KBM-7 (cell line): ENCODE results near the gene ABR.

Source experiments
- DNase-seq: peaks from one replicate; pipeline ENCODE4 v3.0.0-alpha.2; 2015
- in situ Hi-C: fragments of 300-500 bp; cut with MboI; formaldehyde crosslinking; loops from 2 replicates; pipeline ENCODE4 v1.14.3; 2020; ENCODE audit warnings: low sequenced_read_pairs, low pct_unique_long_range_greater_than_20kb, mixed read lengths

ABR gene

DNA sequence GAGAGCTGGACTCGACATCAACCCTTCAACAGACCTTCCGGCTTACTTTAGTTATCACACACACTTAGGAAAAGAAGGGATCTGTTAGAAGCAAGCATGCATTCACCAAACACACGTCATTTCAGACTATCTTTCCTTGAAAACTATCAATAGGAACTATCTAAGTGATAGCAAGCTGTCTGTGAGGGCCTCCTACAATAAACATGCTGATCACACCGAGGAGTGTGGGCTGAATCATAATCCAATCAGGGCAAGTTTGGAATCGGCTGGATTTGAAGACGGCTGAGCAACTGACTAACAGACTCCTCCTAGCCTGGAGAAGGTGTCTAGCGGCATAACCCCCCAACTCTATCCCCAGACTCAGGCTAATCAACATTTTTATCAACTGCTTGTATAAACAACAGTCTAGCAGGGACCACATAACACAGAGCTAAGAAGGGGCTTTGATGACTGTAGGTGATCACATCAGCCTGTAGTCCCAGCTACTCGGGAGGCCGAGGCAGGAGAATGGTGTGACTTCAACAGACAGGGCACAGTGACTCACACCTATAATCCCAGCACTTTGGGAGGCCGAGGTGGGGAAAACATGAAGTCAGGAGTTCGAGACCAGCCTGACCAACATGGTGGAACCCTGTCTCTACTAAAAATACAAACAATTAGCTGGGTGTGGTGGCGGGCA lies 214.3 kb downstream of the ABR start:
- in situ Hi-C loops, result no loop called here
- DNase-seq, result no peak

DNA sequence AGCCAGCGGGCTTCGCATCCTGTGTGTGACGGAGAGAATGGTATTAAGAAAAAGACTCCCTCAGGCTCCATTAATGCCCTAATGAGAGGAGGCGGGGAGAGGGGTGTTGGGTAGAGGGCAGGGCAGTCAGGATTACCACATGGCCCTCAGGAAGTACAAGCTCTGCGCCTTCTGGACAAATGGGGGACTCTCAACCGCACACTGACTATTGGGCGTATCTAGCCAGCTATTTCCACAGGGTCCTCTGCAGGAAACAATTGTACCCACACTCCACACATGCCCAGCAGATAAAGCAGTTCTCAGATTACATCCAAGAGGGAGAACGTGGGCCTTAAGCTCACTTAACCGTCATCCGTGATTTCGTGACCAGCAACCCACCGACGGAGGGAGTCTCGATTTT lies 214.9 kb downstream of the ABR start:
- in situ Hi-C loops, result no loop called here
- DNase-seq, result no peak

DNA sequence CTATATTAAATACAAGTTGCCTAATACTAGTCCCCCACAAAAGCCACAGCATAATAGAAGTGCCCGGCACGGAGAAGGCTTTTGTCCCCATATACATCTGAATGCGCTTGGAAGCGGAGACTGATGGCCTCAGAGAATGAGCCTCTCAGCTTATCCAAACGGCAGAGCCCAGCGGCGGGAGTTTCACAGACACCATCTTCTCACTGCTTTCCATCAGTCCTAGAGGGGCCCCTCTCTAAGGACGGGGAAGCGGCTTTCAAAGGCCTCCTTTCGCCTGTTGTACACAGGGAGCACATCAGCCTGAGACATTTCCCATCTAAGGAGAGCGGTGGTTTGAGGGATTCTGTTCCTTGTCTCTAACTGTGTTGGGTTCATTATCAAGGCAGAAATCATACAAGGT lies 217.1 kb downstream of the ABR start:
- in situ Hi-C loops, result no loop called here
- DNase-seq, result no peak

DNA sequence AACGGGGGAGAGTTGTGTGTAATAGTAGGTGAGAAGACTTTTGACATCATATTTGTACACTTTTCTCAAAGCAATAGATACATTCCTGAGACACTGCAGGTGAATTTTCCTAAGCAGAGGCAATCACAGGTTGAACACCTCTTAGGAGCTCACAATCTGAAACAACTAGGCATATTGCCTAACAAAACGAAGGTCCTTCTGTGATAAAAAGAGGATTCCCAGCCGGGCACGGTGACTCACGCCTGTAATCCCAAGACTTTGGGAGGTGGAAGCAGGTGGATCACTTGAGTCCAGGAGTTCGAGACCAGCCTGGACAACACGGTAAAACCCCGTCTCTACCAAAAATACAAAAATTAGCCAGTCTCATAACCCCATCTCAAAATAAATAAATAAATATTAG lies 217.6 kb downstream of the ABR start:
- in situ Hi-C loops, result no loop called here
- no peak for DNase-seq

DNA sequence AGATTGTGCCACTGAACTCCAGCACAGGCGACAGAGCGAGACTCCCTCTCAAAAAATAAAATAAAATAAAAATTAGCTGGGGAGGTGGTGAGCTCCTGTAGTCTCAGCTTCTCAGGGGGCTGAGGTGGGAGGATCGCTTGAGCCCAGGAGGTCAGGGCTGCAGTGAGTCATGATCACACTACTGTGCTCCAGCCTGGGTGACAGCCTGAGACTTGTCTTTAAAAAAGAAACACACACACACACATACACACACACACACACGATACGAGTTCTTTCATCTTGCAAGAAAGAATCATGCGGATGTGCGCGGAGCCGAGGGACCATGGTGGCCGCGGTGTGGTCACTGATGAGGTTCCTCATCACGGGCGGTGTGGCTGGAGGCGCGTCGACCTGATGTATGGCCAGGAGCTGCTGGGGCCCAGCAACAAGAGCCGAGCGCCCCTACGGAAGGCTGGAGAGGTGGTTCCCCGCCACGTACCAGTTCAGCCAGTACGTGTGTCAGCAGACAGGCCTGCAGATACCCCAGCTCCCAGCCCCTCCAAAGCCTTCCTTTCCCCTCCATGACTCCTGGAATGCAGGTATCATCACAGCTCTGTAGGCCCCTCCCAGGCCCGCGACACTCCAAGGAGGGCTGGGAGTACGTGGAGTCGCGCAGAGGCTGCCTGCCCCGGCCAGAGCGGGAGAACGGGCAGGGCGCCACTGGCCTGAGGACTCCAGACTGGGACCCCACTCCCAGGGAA lies 220.9 kb downstream of the ABR start:
- no peak for DNase-seq
- in situ Hi-C loops, result no loop called here

DNA sequence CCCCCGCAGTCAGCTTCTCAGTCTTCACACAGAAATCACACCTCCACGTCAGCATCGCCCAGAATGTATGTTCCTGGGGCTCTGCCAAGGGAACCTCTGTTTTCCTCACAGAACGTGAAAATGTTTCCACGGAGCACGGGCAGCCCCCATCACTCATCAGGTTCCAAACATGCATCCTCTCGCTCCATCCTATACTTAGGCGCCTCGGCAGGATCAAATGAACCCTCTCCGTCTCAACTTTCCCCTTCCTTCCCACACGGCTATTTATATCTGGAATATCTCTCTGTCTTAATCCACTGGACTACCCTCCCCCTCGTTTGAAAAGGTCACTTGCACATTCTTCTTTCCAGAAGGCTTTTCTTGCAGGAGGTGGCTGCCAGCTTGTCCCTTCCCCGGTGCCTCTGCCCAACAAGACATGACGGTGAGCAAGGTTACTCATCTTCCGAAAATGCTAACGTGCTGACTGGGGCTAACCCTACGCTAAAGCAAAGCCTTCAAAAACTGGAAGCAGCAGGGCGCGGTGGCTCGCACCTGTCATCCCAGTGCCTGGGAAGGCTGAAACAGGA lies 221.8 kb downstream of the ABR start:
- DNase-seq, result no peak
- in situ Hi-C loops, result no loop called here

DNA sequence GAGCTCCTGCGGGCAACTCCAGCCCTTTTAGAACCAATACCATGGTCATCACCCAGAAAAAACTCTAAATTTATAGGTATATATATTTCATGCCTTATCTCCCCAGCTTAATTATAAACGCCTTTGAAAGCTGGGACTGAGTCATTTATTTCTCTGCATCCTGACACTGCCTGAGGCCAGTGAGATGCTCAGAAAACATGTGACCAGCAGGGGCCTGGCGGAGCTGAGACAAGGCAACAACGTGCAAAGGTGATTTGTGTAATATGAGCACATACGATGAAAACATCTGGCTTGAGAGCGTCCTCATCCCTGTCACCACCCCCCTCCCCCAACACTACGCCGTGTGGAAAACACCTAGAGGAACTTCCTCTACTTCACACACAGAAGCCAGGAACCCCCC lies 222.9 kb downstream of the ABR start:
- DNase-seq, result no peak
- in situ Hi-C loops, result no loop called here

DNA sequence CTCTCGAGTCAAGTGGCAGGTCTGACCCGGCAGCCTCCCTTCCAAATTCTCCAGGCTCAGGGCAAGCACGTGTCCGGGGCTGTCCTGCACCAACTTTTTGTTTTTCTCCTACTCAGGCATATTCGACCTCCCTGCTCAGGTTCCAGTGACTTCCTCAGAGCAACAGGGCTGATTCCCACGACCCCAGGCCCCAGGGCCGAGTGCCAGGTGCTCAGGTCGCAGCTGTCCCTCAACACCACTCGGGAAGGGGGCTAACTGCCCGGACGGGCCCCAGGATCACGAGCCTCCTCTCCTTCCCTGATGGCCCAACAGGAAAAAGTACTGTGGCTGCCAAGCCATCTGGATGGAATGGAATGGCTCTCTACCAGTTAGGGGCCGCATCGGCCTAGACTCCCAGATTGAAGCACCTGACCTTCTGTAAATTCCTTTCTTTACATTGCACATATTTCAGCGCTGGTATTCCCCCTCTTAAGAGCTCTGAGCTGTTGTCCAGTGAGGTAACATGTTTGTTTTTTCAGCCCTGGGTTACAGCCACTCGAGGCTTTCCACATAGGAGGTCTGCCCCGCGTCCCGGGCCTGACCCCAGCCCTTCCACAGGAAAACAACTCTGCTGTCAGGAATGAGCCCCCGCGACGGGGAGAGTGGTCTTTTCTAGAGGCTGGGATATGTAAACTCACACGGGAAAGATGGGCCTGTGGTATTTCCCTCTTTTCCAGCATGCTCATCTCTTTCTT lies 225.2 kb downstream of the ABR start:
- in situ Hi-C loops, result no loop called here
- no peak for DNase-seq

DNA sequence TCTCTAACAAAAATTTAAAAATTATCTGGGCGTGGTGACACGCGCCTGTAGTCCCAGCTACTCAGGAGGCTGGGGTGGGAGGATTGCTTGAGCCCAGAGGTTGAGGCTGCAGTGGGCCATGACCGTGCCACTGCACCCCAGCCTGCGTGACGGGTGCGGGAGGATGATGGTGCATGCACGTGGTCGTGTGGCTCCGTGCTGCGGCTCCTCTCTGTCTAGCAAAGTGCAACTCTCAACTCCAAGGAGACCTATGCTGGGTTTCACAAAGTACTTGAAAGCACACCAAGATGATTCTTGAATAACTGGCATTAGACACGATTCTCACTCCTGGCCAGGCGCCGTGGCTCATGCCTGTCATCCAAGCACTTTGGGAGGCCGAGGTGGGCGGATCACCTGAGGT lies 226.0 kb downstream of the ABR start:
- DNase-seq, result no peak

More for the DNA sequence above, 226.0 kb downstream of the ABR start:
- in situ Hi-C loops, result no loop called here
